ENCODE data around the gene CNTNAP1.
A peak's percentile ranks its signal among the peaks of the same experiment; 100 is the strongest.

CNTNAP1 gene

GRCh38 chr17:42685831-42686230 lies 3.5 kb downstream of the CNTNAP1 start:
- no peak for DNase-seq (ENCODE audit: low read depth)

- no peak for DNase-seq (ENCODE audit: low read depth)
These were observed 4.3 kb downstream of the CNTNAP1 start for GRCh38 chr17:42686520-42687128.

- no peak for DNase-seq (ENCODE audit: low read depth)
These were observed 5.5 kb downstream of the CNTNAP1 start for GRCh38 chr17:42687707-42688320.

DNA sequence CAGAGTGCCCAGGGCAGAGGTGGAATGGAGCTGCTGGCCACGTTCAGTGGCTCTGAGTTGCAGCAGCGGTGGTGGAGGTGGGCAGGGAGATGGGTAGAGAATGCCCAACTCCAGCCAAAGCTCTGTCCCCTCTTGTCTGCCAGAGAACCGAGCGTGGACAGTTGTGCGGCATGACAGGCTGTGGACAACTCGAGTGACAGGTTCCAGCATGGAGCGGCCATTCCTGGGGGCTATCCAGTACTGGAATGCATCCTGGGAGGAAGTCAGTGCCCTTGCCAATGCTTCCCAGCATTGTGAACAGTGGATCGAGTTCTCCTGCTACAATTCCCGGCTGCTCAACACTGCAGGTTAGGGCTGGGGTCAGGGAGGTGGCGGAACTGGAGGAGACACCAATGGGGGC lies 8.3 kb downstream of the CNTNAP1 start:
- no peak for DNase-seq (ENCODE audit: low read depth)

- DNase-seq (ENCODE audit: low read depth): no peak
These were observed 8.8 kb downstream of the CNTNAP1 start for GRCh38 chr17:42691021-42691545.

DNA sequence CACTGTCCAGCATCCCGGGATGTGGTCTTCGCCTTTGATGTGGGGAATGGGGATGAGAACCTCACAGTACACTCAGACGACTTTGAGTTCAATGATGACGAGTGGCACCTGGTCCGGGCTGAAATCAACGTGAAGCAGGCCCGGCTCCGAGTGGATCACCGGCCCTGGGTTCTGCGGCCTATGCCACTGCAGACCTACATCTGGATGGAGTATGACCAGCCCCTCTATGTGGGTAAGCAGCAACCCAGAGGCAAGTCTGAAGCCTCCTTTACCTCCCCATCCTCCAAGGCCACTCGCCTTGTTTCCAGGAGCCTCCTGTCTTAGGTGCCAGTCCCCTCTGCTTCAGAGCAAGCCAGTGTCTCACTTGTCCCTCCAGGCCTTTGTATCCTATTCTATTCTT lies 10.2 kb downstream of the CNTNAP1 start:
- DNase-seq (ENCODE audit: low read depth): no peak

- no peak for DNase-seq (ENCODE audit: low read depth)
These were observed 12.2 kb downstream of the CNTNAP1 start for GRCh38 chr17:42694524-42694923.

- DNase-seq (ENCODE audit: low read depth): no peak
These were observed 13.2 kb downstream of the CNTNAP1 start for GRCh38 chr17:42695500-42695899.

DNA sequence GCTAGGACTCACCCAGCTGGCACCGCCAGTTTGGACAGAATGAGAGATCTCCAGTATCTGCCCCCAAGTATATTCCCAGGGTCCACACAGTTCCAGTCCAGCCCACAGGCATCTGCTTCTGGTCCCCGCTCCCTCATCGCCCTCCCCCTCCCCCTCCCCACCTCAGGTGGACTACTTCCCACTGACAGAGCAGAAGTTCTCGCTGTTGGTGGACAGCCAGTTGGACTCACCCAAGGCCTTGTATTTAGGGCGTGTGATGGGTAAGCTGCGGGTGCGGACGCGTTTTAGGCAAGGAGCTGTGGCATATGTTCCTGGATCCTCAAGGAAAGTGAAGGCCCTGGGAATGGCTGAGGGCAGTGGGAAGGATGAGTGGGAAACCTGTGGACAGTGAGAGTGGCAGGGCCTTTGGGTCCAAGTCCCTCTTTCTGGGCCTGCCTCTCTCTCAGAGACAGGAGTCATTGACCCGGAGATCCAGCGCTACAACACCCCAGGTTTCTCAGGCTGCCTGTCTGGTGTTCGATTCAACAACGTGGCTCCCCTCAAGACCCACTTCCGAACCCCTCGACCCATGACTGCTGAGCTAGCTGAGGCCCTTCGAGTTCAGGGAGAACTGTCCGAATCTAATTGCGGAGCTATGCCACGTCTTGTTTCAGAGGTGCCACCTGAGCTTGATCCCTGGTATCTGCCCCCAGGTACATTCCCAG lies 14.9 kb downstream of the CNTNAP1 start:
- no peak for DNase-seq (ENCODE audit: low read depth)

- peak; percentile 89 for DNase-seq (ENCODE audit: low read depth)
These were observed 16.5 kb downstream of the CNTNAP1 start for GRCh38 chr17:42698736-42699414.

DNA sequence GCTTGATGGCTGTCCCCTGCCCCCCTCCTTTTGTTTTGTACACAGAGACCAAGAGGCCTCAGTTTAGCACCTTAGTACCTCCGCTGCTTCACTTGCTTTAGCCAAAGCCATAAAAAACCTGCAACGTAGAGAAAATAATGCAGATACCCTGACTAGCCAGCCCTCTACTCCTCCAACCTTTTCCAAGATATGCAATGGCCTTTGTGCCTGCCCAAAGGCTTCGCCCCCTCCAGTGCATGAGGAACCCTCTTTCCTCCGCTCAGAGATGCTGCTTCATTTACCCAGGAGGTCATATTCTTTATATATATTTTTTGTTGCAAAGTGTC lies 17.0 kb downstream of the CNTNAP1 start:
- DNase-seq (ENCODE audit: low read depth): no peak

- no peak for DNase-seq (ENCODE audit: low read depth)
These were observed 18.4 kb downstream of the CNTNAP1 start for GRCh38 chr17:42700586-42701289.

GRCh38 chr17:42702446-42702845 lies 20.1 kb downstream of the CNTNAP1 start:
- no peak for DNase-seq (ENCODE audit: low read depth)

GRCh38 chr17:42704490-42704836 lies 22.1 kb downstream of the CNTNAP1 start:
- no peak for DNase-seq (ENCODE audit: low read depth)

DNA sequence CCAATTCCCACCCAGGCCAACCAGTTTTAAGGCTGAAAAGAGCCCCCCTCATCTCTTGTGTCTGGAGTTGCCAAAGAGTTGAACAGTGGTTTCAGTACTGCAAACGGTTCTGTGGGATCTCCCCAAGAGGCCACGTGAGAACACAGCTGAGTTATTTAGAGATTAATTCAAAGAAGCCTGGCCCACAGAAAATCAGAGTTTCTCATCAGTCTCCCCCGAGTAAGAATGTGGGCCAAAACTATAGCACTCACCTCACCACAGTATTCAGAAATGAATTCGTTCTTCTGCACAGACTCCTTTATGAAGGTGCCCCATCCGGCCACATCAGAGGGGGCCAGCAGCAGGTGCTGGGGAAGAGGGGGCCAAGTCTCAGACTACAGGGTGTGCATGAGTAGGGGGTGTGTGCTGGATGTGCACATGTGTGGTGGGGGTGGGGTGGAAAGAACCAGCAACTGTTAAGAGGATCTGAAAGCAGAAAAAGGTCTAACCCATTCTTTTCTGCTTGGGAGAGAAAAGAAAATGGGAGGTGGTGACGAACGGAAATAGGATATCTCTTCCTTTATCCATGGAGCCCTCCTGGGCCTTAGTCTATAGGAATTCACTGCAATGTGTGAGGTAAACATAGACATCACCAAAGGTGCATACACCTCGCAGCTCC lies 22.6 kb downstream of the CNTNAP1 start:
- no peak for DNase-seq (ENCODE audit: low read depth)

- DNase-seq (ENCODE audit: low read depth): no peak
These were observed 24.4 kb downstream of the CNTNAP1 start for GRCh38 chr17:42706732-42707131.

GRCh38 chr17:42708588-42708987 lies 26.3 kb downstream of the CNTNAP1 start:
- no peak for DNase-seq (ENCODE audit: low read depth)

DNA sequence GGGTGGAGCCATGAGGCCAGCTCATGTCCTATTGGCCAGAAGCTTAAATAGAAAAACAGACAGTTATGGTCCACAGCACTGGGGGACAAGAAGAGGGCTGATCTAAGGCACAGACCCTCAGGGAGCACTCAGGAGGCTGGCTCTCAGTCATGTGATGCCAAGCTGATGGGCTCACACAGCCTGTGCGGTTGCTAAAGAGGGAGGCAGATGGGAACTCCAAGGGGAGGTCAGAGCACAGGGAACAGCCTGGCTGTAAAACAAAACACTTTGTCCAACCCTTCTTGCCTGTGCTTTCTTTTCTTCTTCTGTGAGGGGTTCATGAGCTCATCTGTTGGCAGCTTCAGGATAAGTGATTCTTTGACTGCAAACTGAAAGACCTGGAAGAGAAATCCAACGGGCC lies 27.2 kb downstream of the CNTNAP1 start:
- no peak for DNase-seq (ENCODE audit: low read depth)

DNA sequence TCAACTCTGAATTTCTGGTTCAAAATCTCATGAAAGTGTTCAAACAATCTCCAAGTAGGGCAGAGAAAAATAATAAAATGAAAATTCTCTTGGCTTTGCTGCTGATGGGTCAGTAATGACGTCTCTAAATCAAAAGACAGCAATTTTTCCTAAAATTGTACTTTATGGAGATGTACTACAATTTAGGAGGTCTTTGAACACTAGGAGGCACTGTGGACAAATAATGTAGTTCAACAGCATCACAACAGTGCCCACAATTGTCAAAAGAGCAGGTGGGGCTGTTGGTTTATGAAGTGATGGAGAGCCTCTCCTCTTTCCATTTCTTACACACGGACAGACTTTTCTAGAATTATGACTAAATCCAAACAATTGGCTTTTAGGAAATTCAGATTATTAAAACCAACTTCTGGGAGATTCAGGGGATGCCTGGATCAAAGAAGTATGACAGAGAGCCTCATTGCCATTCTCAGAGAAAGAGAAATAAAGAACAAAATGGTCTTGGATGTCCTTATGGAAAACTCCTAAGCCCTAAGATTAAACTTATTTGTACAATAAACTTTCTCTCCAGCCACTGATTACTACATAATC lies 38.8 kb downstream of the CNTNAP1 start:
- peak; percentile 73 for DNase-seq (ENCODE audit: low read depth)

- DNase-seq (ENCODE audit: low read depth): no peak
These were observed 41.3 kb downstream of the CNTNAP1 start for GRCh38 chr17:42723636-42724035.

DNA sequence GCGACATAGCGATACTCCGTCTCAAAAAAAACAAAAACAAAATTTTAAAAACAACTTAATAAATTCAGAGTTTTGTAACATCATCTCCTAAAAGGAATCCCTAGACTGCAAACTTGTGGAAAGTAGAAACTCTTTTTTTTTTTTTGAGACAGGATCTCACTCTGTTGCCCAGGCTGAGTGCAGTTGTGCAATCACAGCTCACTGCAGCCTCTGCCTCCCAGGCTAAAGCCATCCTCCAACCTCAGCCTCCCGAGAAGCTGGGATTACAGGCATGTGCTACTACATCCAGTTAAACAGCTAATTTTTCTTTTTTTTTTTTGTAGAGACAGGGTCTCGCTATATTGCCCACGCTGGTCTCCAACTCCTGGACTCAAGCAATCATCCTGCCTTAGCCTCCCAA lies 42.8 kb downstream of the CNTNAP1 start:
- DNase-seq (ENCODE audit: low read depth): no peak
